Upper lobe of left lung (tissue), 6 donors: ENCODE data around the gene ZNF484. TPM values are rescaled to one million over a fixed set of nuclear protein-coding genes. Genes with fewer than 3 reads are reported as not detected.
"Not testable (repeated sequence)": the region's sequence is repeated elsewhere in the genome, so short reads cannot be mapped to it uniquely, and the experiment has no call there.

ENCODE experiments used
- ATAC-seq, 2 donors: fragments of 200-7000 bp; cut with Tn5 transposase; one replicate each; pipeline ENCODE4 v1.9.1; 2022; ENCODE audit warnings: mild to moderate bottlenecking in 2 of 2, moderate library complexity in 2 of 2; ENCODE audit not compliant: low FRiP score in 2 of 2
- DNase-seq, 2 donors: peaks; one replicate each; pipeline ENCODE4 v3.0.0-alpha.2; 2019 to 2020
- H3K27ac ChIP-seq, 4 donors: fragments of 200-600 bp; sonication (generic); one replicate each; pipeline ENCODE4 v1.5.1; 2016 to 2019
- H3K27me3 ChIP-seq, 4 donors: fragments of 200-600 bp; sonication (generic); one replicate each; pipeline ENCODE4 v1.5.1; 2017 to 2019
- H3K36me3 ChIP-seq, 4 donors: fragments of 200-600 bp; sonication (generic); one replicate each; pipeline ENCODE4 v1.5.1; 2016 to 2019
- H3K4me1 ChIP-seq, 4 donors: fragments of 200-600 bp; sonication (generic); one replicate each; pipeline ENCODE4 v1.5.1; 2018 to 2019
- H3K4me3 ChIP-seq, 4 donors: fragments of 200-600 bp; sonication (generic); one replicate each; pipeline ENCODE4 v1.5.1; 2017 to 2019; ENCODE audit warnings: mild to moderate bottlenecking in 2 of 4, moderate library complexity in 1 of 4
- H3K9me3 ChIP-seq, 4 donors: fragments of 200-600 bp; sonication (generic); one replicate each; pipeline ENCODE4 v1.5.1; 2018 to 2019
- EP300 ChIP-seq, 4 donors: sonication (generic); formaldehyde crosslinking; IDR thresholded peaks; one replicate each; pipeline ENCODE4 v1.5.1; 2017; ENCODE audit warnings: antibody characterized with exemption in 4 of 4, control low read depth in 2 of 4
- POLR2A ChIP-seq, 4 donors: fragments of 450-650 bp; IDR thresholded peaks; one replicate each; pipeline ENCODE4 v1.5.1; 2016 to 2017; ENCODE audit warnings: antibody characterized with exemption in 4 of 4, mild to moderate bottlenecking in 2 of 4
- POLR2AphosphoS5 ChIP-seq, 2 donors: sonication (generic); formaldehyde crosslinking; IDR thresholded peaks; one replicate each; pipeline ENCODE4 v1.5.1; 2017; ENCODE audit warnings: antibody characterized with exemption in 2 of 2
- WGBS, 2 donors: methylation state at CpG; one replicate each; pipeline ENCODE4 v1.1.5; 2017 to 2018; 5-methylcytosine and 5-hydroxymethylcytosine counted together
- total RNA-seq, 6 donors: library from RNA; depleted of rRNA in 4 of 6; stranded (reverse); fragments of >200 nt in 4 of 6; gene quantifications; one replicate each; pipeline versions ENCODE4 v1.1.0 to v1.2.1, GENCODE V29; 2016 to 2021
- TF ChIP-seq, protein P1 (sequence below), 6 experiments: fragments of 450-650 bp in 4 of 6; fragments of 200-600 bp in 2 of 6; sonication (generic) in 2 of 6; IDR thresholded peaks; one replicate each; pipeline ENCODE4 v1.5.1; 2016 to 2019; ENCODE audit warnings: antibody characterized with exemption in 6 of 6
- donor health status: DM: no; HTN: no; CAD: no; lungs with moderate emphysema.
- donor health status: DM: no; HTN: yes; CAD: no; lungs with severe emphysema.

Gene ZNF484
- total RNA-seq: 10 to 100 TPM in 2 of 6 donors, 1 to 10 TPM in 4; 5.4 to 15.4 (median 8.9) TPM

DNA sequence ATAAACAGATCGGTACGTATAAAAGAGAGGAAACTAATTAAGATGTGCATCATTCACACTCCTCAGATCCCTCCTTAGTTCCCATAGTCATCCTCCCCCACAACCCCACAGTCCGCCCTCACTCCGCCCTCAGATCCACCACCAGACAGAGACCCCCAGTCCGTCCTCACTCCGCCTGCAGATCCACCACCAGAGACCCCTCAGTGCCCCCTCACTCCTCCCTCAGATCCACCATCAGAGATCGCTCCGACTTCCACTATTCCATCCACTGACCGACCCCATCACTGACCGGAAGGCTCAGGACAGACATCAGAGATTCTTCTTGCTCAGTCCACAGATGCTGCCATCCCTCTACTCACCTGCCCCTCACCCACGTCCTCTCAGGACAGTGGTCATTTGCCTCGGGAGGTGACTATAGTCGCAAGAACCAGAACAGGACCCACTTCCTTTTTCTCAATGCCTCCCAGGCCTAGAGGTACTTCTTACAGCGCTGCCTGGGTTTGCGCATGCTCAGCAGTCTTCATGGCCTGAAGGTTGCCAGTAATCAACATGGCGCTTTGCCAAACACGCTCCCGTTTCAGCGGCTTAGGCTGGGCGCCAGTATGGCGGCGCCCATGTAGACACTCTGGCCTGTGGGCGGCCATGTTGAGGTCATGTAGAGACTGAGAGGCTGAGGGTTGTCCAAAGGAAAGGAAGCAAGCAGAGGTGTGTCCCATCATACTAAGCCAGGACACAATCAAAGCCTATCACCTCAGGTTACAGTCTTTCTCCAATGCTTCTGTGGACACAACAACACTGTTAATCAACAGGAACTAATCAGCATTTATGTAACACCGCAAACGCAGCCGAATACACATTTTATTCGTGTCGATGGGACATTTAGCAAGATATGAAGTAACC is at the start of gene ZNF484:
Gene ZNF484 (minus strand): TSS at position 508 of the 900 bp plus-strand sequence. CDS start 3,009 bp downstream, outside the sequence.
- Histone ChIP-seq H3K4me3 (peak within 1 kb of the TSS; percentile 54 to 75 (median 68)), H3K36me3 (no peaks in the 10 kb centered on the region), H3K27ac (peak within 1 kb of the TSS; percentile 69 to 93 (median 84)), H3K4me1 (peaks cover 3 to 18% (median 11%) of the 10 kb centered on the region in 4 donors), H3K27me3 (no peaks in the 10 kb centered on the region), H3K9me3 (no peaks in the 10 kb centered on the region)
- 18 to 24% methylated on average over 20 to 28 of the region's 28 CpGs for WGBS, 2 donors
- DNase-seq: peak; percentile 93 to 99
- peak; percentile 99 to 100 for ATAC-seq
- TF ChIP-seq POLR2AphosphoS5 (IDR thresholded peaks at IDR 0.05): peak; percentile 80 to 87
- TF ChIP-seq, protein P1, sequence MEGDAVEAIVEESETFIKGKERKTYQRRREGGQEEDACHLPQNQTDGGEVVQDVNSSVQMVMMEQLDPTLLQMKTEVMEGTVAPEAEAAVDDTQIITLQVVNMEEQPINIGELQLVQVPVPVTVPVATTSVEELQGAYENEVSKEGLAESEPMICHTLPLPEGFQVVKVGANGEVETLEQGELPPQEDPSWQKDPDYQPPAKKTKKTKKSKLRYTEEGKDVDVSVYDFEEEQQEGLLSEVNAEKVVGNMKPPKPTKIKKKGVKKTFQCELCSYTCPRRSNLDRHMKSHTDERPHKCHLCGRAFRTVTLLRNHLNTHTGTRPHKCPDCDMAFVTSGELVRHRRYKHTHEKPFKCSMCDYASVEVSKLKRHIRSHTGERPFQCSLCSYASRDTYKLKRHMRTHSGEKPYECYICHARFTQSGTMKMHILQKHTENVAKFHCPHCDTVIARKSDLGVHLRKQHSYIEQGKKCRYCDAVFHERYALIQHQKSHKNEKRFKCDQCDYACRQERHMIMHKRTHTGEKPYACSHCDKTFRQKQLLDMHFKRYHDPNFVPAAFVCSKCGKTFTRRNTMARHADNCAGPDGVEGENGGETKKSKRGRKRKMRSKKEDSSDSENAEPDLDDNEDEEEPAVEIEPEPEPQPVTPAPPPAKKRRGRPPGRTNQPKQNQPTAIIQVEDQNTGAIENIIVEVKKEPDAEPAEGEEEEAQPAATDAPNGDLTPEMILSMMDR (IDR thresholded peaks at IDR 0.05): no peak
- TF ChIP-seq EP300 (IDR thresholded peaks at IDR 0.05): peak in 1 of 4 donors; percentile 21
- TF ChIP-seq POLR2A (IDR thresholded peaks at IDR 0.05): peak in 3 of 4 donors; percentile 36 to 70 (median 51)

DNA sequence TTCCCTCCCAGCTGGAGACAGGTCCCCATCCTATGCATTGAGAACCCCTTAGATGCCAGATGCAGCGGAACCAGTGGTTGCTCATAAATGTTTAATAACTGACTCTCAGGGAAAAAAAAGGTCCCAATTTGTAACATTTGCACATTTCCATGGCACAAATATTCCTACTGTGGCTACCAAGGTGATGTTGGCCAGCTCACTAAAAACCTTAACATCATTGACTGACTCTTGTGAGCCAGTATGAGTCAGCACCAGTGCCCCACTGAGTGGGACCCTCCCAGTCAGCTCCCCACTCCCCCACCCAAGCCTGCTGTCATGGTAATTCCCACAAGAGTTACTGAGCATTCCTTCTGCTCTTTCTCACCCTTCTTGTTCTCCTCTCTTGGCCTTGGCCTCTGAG is 42.6 kb upstream of the ZNF484 start:
- Histone ChIP-seq H3K4me1 (no peaks in the 10 kb centered on the region), H3K27me3 (no peaks in the 10 kb centered on the region), H3K27ac (no peak overlapping the region), H3K36me3 (no peaks in the 10 kb centered on the region), H3K4me3 (no peak overlapping the region), H3K9me3 (no peaks in the 10 kb centered on the region)
- TF ChIP-seq EP300 (IDR thresholded peaks at IDR 0.05) (no peak), POLR2A (IDR thresholded peaks at IDR 0.05) (no peak), POLR2AphosphoS5 (IDR thresholded peaks at IDR 0.05) (no peak)
- TF ChIP-seq, protein P1 (IDR thresholded peaks at IDR 0.05): no peak
- no peak for DNase-seq
- ATAC-seq: no peak
- WGBS, 2 donors: 88% methylated on average over 1 of the region's 1 CpG; no CpG with 5 or more reads in 1 of the 2 donors

DNA sequence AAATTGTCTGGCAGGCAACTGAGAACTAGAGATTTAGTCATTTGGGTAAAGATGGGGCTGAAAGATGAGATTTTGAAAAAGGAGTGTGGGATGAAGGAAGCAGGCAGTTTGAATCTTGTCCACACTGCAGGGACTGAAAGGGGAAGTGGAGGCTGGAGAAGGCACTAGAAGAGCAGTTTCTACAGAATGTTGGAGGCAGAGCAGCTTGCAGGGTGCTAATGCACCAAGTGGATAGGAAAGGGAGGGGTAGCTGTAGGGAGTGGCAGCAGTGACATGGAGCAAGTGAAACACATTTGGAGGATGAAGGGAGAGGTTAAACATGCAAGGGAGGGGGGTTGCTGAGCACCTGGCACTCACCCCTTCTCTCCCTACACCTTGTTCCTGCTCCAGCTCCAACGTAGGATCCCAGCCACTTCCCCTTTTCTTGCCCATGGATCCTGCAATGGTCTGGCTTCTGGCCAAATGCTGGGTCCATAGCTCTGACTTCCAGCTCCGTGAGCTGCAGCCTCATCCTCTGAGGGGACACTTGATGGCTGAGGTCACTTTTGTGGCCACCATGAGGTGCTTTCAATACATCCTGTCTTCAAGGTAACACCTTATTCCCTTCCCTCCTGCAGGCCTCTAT is 39.5 kb upstream of the ZNF484 start:
- TF ChIP-seq, protein P1 (IDR thresholded peaks at IDR 0.05): no peak
- no peak for TF ChIP-seq POLR2AphosphoS5 (IDR thresholded peaks at IDR 0.05)
- TF ChIP-seq EP300 (IDR thresholded peaks at IDR 0.05): no peak
- no peak for TF ChIP-seq POLR2A (IDR thresholded peaks at IDR 0.05)
- no peaks in the 10 kb centered on the region for H3K27me3 ChIP-seq
- peaks cover under 1 to 2% (median under 1%) of the 10 kb centered on the region in 4 donors for H3K4me1 ChIP-seq
- ATAC-seq: peak in 1 of 2 donors; percentile 52
- no peak for DNase-seq
- WGBS, 2 donors: 23 to 32% methylated on average over 2 of the region's 2 CpGs
- H3K9me3 ChIP-seq: no peaks in the 10 kb centered on the region
- H3K36me3 ChIP-seq: no peaks in the 10 kb centered on the region
- H3K27ac ChIP-seq: no peak overlapping the region
- H3K4me3 ChIP-seq: no peak overlapping the region

DNA sequence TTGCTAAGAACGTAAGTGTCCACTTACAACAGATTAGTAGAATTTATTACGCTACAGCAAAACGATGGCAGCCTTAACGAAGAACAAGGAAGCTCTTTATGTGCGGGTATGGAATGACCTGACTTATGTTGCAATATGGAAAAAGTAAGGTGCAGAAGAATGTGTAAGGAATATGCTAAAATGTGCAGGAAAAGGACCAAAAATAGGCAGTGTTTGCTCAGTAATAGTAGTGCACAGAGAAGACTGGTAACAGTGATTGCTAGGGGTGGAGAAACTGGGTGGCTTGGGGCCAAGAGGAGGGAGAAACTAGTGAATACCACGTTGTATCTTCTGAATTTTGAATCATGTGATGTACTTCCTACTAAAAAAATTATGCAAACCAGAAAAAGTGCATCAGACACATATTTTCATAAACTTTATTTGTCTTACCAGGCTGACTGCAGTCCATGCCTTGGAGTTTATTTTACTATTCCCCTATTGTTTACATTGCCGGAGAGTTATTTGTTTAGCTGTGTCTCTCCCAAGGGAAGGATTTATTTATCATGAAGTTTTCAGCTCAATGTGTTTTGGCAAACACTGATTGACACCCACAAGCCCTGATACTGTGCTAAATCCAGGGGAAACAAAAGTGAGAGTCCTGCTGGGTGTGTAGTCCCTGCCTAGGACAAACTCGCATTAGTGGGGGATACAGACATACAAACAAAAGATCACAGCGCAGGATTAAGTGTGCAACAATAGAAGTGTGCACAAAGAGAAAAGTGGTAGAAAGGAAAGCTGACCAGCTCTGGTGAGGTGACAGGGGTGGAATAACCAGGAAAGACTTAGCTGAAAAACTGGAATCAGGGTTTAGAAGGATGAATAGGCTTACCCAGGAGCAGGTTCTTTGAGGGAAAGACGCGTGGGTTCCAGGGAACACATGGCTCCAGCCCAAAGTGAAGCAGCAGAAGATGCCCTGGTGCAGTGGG is 34.0 kb upstream of the ZNF484 start:
- Histone ChIP-seq H3K27me3 (no peaks in the 10 kb centered on the region), H3K27ac (no peak overlapping the region), H3K4me1 (peaks cover 10 to 13% (median 12%) of the 10 kb centered on the region in 4 donors), H3K36me3 (no peaks in the 10 kb centered on the region), H3K4me3 (peak overlapping the region in 1 of 4 donors; percentile 36), H3K9me3 (no peaks in the 10 kb centered on the region)
- DNase-seq (no peak), ATAC-seq (peak in 1 of 2 donors; percentile 56)
- 44 to 45% methylated on average over 11 of the region's 11 CpGs for WGBS, 2 donors
- TF ChIP-seq EP300 (IDR thresholded peaks at IDR 0.05): no peak
- TF ChIP-seq POLR2A (IDR thresholded peaks at IDR 0.05): no peak
- TF ChIP-seq, protein P1 (IDR thresholded peaks at IDR 0.05): no peak
- no peak for TF ChIP-seq POLR2AphosphoS5 (IDR thresholded peaks at IDR 0.05)

DNA sequence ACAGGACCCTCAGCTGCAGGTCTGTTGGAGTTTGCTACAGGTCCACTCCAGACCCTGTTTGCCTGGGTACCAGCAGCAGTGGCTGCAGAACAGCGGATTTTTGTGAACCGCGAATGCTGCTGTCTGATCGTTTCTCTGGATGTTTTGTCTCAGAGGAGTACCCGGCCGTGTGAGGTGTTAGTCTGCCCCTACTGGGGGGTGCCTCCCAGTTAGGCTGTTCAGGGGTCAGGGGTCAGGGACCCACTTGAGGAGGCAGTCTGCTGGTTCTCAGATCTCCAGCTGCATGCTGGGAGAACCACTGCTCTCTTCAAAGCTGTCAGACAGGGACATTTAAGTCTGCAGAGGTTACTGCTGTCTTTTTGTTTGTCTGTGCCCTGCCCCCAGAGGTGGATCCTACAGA is 27.3 kb upstream of the ZNF484 start:
- not testable (repeated sequence) for H3K27ac ChIP-seq, H3K4me1 ChIP-seq, H3K36me3 ChIP-seq, ATAC-seq, H3K9me3 ChIP-seq, H3K27me3 ChIP-seq, DNase-seq, H3K4me3 ChIP-seq
- WGBS, 2 donors: 55 to 61% methylated on average over 6 of the region's 6 CpGs
